K562 (cell line): ENCODE measurements around the gene ASGR1.

Experiments
- FOSL1 ChIP-seq: fragments of 200-800 bp; sonication (Bioruptor generic); conservative IDR thresholded peaks from 2 replicates; pipeline ENCODE4 v1.6.1; 2016; ENCODE audit warnings: missing genetic modification characterization, missing compliant biosample characterization
- SP1 ChIP-seq: sonication (generic); formaldehyde crosslinking; IDR thresholded peaks from 2 replicates; pipeline ENCODE4 v1.8.1; 2022; ENCODE audit warnings: mild to moderate bottlenecking, missing genetic modification reagents

DNA sequence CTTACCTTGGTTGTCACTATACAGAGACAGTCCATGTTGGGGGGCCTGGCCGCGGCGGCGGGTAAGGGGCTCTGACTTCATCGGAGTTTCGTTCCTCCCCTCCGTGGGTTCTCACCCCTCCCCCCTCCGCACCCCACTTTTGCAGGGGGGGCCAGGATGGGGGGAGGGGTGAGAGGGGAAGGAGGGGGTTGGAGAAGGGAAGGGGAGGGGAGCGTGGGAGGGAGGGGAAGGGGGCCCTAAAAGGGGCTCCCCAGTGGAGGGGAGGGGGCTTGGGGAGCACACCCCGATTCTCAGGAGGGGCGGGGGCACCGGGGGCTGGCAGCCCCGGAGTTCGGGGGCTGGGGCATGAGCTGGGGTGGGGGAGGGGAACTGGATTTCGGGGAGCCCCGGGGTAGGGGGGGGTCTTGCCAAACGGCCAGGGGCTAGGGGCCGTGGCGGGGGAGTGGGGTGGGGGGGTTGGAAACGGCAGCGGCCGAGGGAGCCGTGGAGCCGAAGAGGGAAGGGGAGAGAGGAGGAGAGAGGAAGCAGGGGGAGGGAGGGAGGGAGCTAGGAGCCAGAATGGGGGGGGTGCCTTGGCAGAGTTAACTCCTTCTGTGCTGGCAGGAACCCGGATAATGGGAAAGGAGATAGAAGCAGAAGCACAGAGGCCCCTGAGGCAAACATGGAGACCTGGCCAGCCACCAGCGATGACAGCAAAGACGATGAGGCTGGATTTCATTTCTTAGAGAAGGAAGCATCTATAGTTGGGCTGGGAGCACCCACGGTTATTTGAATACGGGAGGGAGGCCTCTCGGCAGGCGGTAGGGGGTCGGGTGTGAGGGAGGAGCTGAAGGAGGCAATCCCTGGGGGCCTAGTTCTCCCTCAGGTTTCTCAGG lies 38.2 kb upstream of the ASGR1 start:
- TF ChIP-seq SP1 (CRISPR knock-in tag) (no peak), FOSL1 (tag) (no peak; the same call in 1 of the 2 replicates)
